VCaP (cell line): Measurements from ENCODE around the gene UBE2I.
A peak's percentile ranks its signal among the peaks of the same experiment; 100 is the strongest.

Experiments used
- H3K27ac ChIP-seq: fragments of 450-650 bp; 2 replicates; pipeline ENCODE4 v1.5.1; 2017
- CTCF ChIP-seq: fragments of 450-650 bp; conservative IDR thresholded peaks from 2 replicates; pipeline ENCODE4 v1.5.1; 2017; ENCODE audit warnings: mild to moderate bottlenecking, moderate library complexity

The UBE2I gene

DNA sequence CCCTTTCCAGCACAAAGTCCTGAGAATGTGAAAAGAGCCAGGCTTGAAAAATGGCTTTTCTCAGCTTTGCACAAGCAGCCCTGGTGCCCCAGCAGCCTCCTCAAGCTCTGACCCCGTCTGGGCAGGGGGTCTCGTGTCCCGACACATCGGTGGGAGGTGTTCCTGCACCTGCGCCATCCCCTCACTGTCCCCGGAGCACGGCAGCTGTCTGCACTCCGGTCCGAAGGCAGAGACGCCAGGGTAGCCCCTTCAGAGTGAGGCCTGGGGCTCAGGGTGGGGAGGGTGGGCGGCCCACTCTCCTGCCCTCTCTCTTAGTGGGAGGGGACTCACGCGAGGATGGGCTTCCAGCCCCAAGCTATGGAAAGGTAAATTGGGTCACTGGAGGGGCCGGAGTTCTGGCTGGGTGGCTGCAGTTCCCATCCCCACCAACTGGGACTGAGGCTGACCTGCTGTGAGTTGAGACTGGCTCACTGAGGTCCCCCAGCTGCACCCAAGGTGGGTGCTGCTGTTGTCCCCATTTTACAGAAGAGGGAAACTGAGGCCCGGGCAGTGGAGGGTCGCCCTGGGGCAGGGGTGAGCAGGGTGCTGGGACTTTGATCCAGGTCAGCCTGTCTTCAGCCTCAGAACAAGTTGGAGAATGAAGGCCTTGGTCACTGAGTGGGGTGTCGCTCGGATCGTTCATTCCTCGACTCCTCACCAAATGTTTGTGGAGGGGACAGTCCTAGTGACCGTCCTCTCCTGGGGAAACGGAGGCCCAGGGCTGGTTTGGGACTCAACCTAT lies 21.7 kb downstream of the UBE2I start:
- TF ChIP-seq CTCF: no peak
- peak overlapping the region; percentile 59 for H3K27ac ChIP-seq

DNA sequence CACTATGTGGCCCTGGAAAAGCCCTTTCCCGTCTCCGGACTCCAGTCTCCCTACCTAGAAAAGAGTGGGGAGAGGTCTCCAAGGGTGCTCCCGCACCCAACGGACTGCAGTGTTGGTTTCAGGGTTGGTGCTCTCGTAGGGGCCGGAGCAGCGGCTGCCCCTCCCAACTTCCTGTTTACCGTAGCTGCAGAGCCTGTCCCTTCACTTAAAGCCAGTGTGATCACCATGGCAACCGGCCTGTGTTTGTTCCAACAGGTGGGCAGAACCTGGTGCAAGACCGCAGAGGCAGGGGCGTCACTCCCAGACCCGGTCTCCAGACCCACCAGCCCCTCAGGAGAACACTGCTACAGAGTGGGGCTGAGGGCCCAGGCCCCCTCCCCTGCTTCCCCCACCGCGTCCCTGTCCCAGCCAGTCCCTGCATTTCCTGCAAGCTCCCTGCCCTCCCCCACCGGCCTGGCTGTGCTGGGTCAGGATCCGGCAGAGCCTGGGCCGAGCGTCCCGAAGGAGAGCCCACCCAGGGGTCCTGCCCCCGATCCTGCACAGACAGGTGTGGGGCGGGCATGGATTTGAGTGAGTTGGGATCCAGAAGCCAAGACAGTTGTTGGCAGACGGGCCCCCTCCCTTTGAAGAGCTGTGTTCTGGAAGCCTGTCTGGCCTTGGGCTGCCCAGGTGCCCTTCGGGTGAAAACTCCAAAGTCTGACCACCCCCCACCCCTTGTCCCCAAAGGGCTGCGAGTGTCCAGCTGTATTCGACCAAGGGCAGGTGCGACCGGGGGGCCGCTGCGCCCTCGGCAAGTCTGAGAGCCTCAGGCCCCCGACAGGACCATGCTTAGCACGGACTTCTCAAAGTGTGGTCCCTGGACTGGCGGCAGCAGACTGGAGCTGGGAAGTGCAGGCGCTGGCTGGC lies 22.5 kb downstream of the UBE2I start:
- no peak for TF ChIP-seq CTCF
- H3K27ac ChIP-seq: peak overlapping the region; percentile 59

DNA sequence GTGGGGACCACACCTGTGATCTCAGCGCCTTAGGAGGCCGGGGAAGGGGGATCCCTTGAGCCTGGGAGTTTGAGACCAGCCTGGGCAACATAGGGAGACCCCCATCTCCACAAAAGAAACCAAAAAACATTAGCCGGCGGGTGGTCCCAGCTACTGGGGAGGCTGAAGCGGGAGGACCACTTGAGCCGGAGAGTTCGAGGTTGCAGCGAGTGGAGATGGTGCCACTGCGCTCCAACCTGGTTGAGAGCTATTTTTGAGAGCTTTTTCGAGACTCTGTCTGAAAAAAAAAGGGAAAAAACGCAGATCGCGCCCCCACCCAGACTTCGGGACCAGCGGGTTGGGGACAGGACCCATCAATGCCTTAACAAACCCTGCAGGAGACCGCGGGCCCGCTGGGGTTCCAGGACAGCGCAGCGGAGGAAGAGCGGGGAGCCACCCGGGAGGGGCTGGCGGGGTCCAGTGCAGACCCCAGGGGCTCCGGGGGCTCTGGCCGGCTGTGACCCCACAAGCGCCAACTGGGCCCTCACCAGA lies 23.2 kb downstream of the UBE2I start:
- TF ChIP-seq CTCF: no peak
- H3K27ac ChIP-seq: peak overlapping the region; percentile 59; the same call in 1 of the 2 replicates

DNA sequence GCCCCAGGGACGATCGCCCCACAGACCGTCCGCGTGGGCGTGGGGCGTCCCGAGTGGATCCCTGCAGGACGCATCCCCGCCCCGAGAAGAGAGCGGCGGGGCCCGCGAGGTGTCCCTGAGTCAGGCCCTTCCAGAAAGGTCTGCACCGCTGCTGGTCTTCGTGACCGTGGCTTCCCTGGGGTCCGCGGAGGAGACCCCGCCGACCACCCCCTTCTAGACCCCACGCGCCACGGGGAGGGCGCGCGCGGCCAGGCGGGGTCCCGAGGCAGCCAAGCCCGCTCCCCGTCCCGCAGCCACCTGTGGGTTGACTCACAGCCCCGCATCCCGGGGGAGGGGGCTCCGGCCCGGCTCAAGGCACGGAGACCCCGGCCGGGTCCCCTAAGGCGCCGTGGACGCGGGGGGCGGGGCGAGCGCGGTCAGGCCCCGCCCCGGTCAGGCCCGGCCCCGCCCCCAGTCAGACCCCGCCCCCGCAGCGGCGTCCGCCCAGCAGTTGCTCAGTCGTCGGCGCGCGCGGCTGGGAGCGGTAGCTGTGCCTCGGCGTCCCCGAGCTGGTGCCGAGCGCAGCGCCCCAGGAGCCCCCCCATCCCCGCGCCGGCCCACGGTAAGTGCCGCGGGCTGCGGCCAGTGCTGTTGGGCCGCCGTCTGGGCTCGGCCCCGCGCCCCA lies 23.8 kb downstream of the UBE2I start, which contains the start of gene BAIAP3:
BAIAP3 (plus strand) TSS at position 497 of the 664 bp plus-strand sequence. CDS start 4,905 bp downstream, outside the sequence.
- TF ChIP-seq CTCF: no peak
- H3K27ac ChIP-seq: peak within 1 kb of the TSS; percentile 59; the same call in 1 of the 2 replicates

GRCh38 chr16:1333854-1334700 lies 24.6 kb downstream of the UBE2I start:
- TF ChIP-seq CTCF: no peak
- no peak overlapping the region; the same call in 1 of the 2 replicates for H3K27ac ChIP-seq

DNA sequence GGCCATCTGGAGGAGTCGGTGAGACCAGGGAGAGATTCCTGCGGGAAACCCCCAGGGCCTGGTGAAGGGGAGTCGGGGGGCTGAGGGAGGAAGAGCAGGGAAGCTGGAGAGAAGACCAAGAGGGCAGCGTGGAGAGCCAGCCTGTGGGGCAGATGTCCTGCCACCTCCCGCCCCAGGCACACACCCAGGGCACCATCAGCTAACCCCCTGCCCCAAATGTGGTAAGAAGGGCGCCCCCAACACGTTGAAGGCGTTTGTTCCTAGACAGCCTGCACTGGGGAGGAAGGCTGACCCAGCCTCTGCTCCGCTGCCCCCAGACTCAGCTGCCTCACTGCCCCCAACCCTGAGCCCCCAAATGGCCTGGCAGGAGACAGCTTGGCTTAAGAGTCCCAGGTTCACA lies 25.3 kb downstream of the UBE2I start:
- H3K27ac ChIP-seq: no peak overlapping the region
- no peak for TF ChIP-seq CTCF
